GM12892 (cell line): ENCODE data around the gene RAVER1.

Experiments
- DNase-seq: peaks from one replicate; pipeline ENCODE4 v3.0.0; 2011; ENCODE audit not compliant: insufficient read length
- FAIRE-seq: peaks from 2 replicates; lab custom pipeline; 2011; peaks lifted over from hg19 to GRCh38; lab: Jason Lieb, UNC
- POLR2A ChIP-seq: IDR thresholded peaks from 2 replicates; pipeline ENCODE4 v1.6.1; 2011; ENCODE audit warnings: low read depth, low read length, control low read depth
- POLR2AphosphoS5 ChIP-seq: IDR thresholded peaks from 2 replicates; pipeline ENCODE4 v1.6.1; 2011; ENCODE audit warnings: low read depth, low read length, control low read depth
- TAF1 ChIP-seq: IDR thresholded peaks from 2 replicates; pipeline ENCODE4 v1.6.1; 2011; ENCODE audit warnings: low read depth, mild to moderate bottlenecking, control low read depth, low read length, borderline replicate concordance

The RAVER1 gene

DNA sequence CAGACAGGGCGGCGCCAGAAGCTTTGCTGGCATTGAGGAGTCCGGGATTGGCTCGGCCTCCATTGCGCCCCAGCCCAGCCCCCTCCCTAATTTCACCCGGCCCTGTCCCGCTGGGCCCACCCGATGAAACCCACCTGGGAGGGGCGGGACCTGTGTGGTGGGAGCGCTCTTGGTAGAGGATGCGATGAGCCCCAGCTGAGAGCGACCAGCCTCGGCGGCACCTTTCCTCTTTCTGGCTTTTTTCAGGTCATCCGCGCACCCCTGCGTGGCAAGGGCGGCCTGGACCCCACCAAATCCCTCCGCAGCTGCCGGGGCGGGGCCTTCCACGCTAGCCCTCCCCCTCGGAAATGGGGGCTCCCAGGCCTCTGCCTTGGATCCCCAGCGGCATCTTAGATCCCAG is 23.9 kb downstream of the RAVER1 start, which contains the start of gene ZGLP1:
Gene ZGLP1, minus strand, starts transcription at position 393 of the 400 bp plus-strand sequence.
- no peak for DNase-seq
- FAIRE-seq = no peak
- TF ChIP-seq TAF1 (no peak), POLR2A (no peak), POLR2AphosphoS5 (no peak)

DNA sequence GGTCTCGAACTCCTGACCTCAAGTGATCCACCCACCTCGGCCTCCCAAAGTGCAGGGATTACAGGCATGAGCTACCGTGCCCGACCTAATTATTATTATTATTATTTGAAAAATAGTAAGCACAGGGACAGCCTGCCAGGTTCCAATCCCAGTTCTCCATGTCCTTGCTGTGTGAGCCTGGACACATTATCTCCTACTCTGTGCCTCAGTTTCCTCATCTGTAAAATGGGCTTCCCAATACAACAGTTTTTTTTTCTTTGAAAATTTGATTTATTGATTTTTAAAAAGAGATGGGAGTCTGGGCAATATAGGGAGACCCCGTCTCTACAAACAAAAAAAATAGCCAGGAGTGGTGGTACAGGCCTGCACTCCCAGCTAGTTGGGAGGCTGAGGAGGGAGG is 27.0 kb downstream of the RAVER1 start:
- FAIRE-seq (no peak), DNase-seq (no peak)
- TF ChIP-seq TAF1 (no peak), POLR2A (no peak), POLR2AphosphoS5 (no peak)

DNA sequence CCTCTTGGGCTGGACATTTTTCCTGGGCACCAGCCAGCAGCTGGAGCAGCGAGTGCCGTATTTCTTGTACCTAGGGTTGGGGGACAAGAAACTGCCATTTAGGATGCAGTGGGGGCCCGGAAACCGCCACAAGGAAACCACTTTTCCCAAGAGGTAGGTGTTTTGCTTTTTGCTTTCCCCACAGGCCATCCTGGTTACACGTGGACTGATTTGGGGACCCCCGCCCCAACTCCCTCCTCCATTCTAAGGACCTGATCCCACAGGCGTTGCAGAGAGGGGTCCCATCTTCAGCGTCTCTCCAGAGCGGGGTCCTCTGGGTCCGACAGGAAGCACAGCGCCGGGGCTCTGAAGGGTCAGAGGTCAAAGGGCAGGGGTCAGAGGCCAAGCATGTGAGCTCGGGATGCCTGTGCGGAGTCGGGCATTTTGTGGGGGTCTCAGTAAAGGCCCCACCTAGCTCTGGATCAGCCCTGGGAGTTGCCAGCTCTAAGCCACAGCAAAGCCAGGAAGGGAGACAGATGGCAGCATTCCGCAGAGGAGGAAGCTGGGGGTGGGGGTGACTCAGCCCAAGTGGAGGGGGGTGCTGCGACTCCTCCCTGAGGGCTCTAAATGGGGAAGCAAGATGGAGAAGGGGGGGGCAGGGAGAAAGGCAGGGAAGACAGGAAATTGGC is 28.1 kb downstream of the RAVER1 start:
- no peak for TF ChIP-seq POLR2A
- no peak for TF ChIP-seq TAF1
- no peak for FAIRE-seq
- DNase-seq = no peak

GRCh38 chr19:10299545-10300458 is 33.5 kb downstream of the RAVER1 start:
- no peak for FAIRE-seq
- DNase-seq = no peak
- no peak for TF ChIP-seq POLR2A
- no peak for TF ChIP-seq POLR2AphosphoS5
- TF ChIP-seq TAF1 = no peak

- FAIRE-seq (no peak), DNase-seq (no peak)
- TF ChIP-seq POLR2AphosphoS5 (no peak), TAF1 (no peak), POLR2A (no peak)
Measured at GRCh38 chr19:10295847-10296591, 37.3 kb downstream of the RAVER1 start.

GRCh38 chr19:10295305-10295846 is 38.0 kb downstream of the RAVER1 start:
- FAIRE-seq = peak; percentile 17

DNA sequence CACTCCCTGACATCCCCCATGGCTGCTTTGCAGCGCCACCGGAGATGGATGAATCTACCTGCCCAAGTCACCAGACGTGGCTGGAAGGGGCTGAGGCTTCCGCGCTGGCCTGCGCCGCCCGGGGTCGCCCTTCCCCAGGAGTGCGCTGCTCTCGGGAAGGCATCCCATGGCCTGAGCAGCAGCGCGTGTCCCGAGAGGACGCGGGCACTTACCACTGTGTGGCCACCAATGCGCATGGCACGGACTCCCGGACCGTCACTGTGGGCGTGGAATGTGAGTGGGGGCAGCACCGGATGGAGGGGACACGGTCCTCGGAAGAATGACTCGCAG is 39.0 kb downstream of the RAVER1 start:
- no peak for FAIRE-seq
- no peak for DNase-seq
- TF ChIP-seq POLR2A = no peak
- no peak for TF ChIP-seq POLR2AphosphoS5
- no peak for TF ChIP-seq TAF1

More at GRCh38 chr19:10295305-10295846, 38.0 kb downstream of the RAVER1 start:
- no peak for TF ChIP-seq POLR2A
- TF ChIP-seq POLR2AphosphoS5 = no peak
- no peak for TF ChIP-seq TAF1
- DNase-seq = peak; percentile 82

DNA sequence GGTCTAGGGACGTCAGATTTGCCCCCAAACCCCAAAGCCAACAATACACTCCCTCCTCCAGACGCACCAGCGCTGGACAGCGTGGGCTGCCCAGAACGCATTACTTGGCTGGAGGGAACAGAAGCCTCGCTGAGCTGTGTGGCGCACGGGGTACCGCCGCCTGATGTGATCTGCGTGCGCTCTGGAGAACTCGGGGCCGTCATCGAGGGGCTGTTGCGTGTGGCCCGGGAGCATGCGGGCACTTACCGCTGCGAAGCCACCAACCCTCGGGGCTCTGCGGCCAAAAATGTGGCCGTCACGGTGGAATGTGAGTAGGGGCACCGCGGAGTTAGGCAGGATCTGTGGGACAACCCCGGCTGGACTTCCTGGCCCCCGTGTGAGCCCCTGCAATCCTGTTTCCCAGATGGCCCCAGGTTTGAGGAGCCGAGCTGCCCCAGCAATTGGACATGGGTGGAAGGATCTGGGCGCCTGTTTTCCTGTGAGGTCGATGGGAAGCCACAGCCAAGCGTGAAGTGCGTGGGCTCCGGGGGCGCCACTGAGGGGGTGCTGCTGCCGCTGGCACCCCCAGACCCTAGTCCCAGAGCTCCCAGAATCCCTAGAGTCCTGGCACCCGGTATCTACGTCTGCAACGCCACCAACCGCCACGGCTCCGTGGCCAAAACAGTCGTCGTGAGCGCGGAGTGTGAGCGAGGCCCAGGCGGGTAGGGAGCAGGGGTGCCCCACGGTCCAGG is 39.5 kb downstream of the RAVER1 start:
- no peak for DNase-seq
- FAIRE-seq = no peak
- TF ChIP-seq POLR2A (no peak), POLR2AphosphoS5 (no peak), TAF1 (no peak)

DNA sequence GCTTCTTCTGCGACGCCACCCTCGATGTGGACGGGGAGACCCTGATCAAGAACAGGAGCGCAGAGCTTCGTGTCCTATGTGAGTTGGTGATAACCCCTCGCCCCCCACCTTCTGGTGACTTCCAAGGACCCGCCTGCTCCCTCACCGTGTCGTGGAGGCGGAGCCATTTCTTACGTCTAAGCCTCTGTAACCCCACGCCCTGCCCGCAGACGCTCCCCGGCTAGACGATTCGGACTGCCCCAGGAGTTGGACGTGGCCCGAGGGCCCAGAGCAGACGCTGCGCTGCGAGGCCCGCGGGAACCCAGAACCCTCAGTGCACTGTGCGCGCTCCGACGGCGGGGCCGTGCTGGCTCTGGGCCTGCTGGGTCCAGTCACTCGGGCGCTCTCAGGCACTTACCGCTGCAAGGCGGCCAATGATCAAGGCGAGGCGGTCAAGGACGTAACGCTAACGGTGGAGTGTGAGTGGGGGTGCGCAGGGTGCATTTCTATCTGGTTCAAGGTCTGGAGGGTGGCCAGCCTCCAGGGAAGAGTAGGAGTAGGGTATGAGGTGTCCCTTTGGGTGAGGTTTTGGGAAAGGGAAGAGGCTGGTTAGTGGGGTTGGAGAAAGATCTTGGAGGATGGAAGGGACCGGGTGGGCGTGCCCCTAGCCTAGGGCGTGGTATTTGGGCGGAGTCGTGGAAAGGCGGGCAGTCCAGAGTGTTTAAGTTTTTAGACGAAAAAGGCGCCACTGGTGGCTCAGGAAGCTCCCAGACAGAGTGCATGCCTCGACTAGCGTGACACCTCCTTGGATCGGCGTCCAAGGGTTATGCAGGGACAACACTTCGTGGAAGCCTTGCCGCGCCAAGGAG is 40.3 kb downstream of the RAVER1 start:
- TF ChIP-seq POLR2A (no peak), POLR2AphosphoS5 (no peak), TAF1 (no peak)
- FAIRE-seq (no peak), DNase-seq (no peak)

DNA sequence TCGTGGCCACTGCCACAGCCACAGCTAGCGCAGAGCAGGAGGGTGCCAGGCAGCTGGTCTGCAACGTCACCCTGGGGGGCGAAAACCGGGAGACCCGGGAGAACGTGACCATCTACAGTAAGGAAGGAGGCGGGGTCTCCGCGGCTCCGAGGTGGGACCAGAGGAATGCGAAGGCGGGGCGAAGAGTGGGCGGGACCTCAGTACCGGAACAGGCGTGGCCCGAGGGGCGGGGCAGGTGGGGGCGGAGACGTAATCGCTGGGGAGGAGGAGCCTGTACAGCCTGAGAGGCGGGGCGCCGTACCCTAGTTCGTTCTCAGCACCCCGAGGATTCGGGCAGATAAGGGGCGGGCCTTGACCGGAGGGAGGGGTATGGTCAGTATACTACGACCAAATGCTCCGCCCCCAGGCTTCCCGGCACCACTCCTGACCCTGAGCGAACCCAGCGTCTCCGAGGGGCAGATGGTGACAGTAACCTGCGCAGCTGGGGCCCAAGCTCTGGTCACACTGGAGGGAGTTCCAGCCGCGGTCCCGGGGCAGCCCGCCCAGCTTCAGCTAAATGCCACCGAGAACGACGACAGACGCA is 41.0 kb downstream of the RAVER1 start:
- FAIRE-seq (peak; percentile 87), DNase-seq (peak; percentile 76)
- TF ChIP-seq TAF1 = no peak
- no peak for TF ChIP-seq POLR2AphosphoS5
- TF ChIP-seq POLR2A = no peak
